ENCODE results near the gene EPDR1.

DNA sequence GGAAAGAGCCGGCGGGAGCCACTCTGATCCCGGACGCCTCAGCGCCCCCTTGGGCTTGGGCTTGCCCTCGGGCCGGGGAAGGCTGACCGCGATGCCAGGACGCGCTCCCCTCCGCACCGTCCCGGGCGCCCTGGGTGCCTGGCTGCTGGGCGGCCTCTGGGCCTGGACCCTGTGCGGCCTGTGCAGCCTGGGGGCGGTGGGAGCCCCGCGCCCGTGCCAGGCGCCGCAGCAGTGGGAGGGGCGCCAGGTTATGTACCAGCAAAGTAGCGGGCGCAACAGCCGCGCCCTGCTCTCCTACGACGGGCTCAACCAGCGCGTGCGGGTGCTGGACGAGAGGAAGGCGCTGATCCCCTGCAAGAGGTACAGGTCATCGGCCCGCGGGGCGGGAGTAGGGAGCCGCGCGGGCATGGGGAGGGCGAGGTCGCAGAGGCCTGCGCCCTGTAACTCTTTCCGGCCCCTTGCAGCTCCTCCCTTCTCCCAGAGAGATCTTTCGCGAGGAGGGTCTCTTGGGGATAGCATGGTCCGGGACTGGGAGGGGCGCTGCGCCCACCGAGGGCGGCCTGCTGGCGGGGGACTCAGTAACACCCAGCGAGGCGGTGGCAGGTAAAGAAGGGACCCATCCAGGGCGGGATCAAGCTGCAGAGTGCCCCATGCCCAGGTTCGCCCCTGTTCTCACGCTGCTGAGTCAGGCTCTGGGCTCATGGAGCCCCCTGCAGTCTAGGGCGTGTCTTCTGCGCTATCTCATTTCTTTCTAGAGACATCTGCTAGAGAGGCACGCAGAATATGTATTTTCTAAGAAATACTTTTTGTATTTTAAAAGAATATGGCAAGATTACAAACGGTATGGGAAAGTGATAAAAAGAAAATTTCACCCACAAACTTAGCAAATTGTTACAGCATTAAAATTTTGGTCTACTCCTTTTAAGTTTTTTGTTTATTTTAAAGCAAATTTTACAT lies 687 bp downstream of the EPDR1 start:
- no peak for TF ChIP-seq EZH2 (IDR thresholded peaks at IDR 0.05; ENCODE audit: low read length)
- TF ChIP-seq, protein P1, sequence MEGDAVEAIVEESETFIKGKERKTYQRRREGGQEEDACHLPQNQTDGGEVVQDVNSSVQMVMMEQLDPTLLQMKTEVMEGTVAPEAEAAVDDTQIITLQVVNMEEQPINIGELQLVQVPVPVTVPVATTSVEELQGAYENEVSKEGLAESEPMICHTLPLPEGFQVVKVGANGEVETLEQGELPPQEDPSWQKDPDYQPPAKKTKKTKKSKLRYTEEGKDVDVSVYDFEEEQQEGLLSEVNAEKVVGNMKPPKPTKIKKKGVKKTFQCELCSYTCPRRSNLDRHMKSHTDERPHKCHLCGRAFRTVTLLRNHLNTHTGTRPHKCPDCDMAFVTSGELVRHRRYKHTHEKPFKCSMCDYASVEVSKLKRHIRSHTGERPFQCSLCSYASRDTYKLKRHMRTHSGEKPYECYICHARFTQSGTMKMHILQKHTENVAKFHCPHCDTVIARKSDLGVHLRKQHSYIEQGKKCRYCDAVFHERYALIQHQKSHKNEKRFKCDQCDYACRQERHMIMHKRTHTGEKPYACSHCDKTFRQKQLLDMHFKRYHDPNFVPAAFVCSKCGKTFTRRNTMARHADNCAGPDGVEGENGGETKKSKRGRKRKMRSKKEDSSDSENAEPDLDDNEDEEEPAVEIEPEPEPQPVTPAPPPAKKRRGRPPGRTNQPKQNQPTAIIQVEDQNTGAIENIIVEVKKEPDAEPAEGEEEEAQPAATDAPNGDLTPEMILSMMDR (optimal IDR thresholded peaks at IDR 0.05 in 1 of 3, IDR thresholded peaks at IDR 0.05 in 1 of 3, conservative IDR thresholded peaks at IDR 0.05 in 1 of 3; ENCODE audit: extremely low read depth in 1 of 3, insufficient read depth in 2 of 3, low read length in 3 of 3): no peak
